IgD-negative memory B cell (primary cell): ENCODE data around the gene RBP7. TPM values are rescaled to one million over a fixed set of nuclear protein-coding genes. Genes with fewer than 3 reads are reported as not detected.

Experiments
- H3K27ac Mint-ChIP-seq, 3 donors: one replicate each; pipeline ENCODE4 v1.8.0; 2020 to 2022; ENCODE audit warnings: mild to moderate bottlenecking in 3 of 3, mixed read lengths in 3 of 3, moderate library complexity in 1 of 3
- H3K27me3 Mint-ChIP-seq: one replicate; pipeline ENCODE4 v1.8.0; 2021; ENCODE audit warnings: mixed read lengths
- H3K36me3 Mint-ChIP-seq: one replicate; pipeline ENCODE4 v1.8.0; 2020; ENCODE audit warnings: mild to moderate bottlenecking, mixed read lengths
- H3K4me1 Mint-ChIP-seq, 3 donors: one replicate each; pipeline ENCODE4 v1.8.0; 2020 to 2022; ENCODE audit warnings: mixed read lengths in 3 of 3, mild to moderate bottlenecking in 1 of 3
- H3K4me3 Mint-ChIP-seq, 4 donors: one replicate each; pipeline ENCODE4 v1.8.0; 2020 to 2022; ENCODE audit warnings: mild to moderate bottlenecking in 4 of 4, mixed read lengths in 4 of 4, moderate library complexity in 3 of 4
- H3K9me3 Mint-ChIP-seq, 3 donors: one replicate each; pipeline ENCODE4 v1.8.0; 2020 to 2021; ENCODE audit warnings: mixed read lengths in 3 of 3, mild to moderate bottlenecking in 1 of 3
- polyA plus RNA-seq: library from polyadenylated mRNA; unstranded; fragments of 300-500 nt; fragmentation: Illumina TruSeq; gene quantifications from one replicate; pipeline ENCODE4 v1.2.3, GENCODE V29; 2021

The RBP7 gene
- polyA plus RNA-seq, 1 donor from 2014 or later = 1.3 TPM

DNA sequence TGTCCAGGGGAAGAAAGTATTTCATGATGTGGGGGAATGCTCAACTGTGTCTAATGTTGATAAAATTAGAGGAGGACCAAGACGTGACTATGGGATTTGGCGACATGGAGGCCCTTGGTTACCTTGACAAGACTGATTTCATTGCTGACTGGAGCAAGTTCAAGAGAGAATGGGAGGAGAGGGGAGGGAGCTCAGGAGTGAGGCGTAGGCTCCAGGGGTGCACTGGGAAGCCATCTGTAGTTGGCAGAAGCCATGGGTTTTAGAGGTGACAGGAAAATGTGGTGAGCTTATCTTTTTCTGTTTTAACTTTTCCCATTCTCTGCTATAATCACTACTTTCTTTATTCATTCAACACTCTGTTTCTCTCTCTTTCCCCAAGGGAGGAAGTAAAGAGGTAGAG, 51.6 kb downstream of the RBP7 start:
- peaks cover 9 to 23% (median 18%) of the 10 kb centered on the region in 3 donors for H3K4me1 Mint-ChIP-seq
- H3K27me3 Mint-ChIP-seq = no peaks in the 10 kb centered on the region
- H3K4me3 Mint-ChIP-seq = no peak overlapping the region
- H3K9me3 Mint-ChIP-seq = no peaks in the 10 kb centered on the region
- no peak overlapping the region for H3K27ac Mint-ChIP-seq
- H3K36me3 Mint-ChIP-seq = peaks cover 4% of the 10 kb centered on the region

DNA sequence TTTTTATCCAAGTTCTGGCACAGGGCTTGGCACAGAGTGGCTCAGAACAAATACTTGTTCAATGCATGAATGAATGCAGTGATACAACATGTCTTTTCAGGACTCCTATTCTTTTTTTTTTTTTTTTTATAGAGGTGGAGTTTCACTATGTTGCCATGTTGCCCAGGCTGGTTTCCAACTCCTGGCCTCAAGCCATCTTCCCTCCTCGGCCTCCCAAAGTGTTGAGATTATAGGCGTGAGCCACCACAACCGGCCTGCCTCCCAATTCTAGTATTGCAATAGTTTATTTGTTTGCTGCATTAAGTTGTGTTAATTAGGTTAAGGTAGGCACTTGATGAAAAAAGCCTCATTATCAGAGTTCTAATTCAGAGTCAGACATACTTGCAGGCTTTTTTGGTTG, 53.6 kb downstream of the RBP7 start:
- no peak overlapping the region for H3K27ac Mint-ChIP-seq
- no peaks in the 10 kb centered on the region for H3K9me3 Mint-ChIP-seq
- H3K4me3 Mint-ChIP-seq = no peak overlapping the region
- H3K27me3 Mint-ChIP-seq = no peaks in the 10 kb centered on the region
- H3K4me1 Mint-ChIP-seq = peaks cover 10 to 24% (median 15%) of the 10 kb centered on the region in 3 donors
- no peaks in the 10 kb centered on the region for H3K36me3 Mint-ChIP-seq

DNA sequence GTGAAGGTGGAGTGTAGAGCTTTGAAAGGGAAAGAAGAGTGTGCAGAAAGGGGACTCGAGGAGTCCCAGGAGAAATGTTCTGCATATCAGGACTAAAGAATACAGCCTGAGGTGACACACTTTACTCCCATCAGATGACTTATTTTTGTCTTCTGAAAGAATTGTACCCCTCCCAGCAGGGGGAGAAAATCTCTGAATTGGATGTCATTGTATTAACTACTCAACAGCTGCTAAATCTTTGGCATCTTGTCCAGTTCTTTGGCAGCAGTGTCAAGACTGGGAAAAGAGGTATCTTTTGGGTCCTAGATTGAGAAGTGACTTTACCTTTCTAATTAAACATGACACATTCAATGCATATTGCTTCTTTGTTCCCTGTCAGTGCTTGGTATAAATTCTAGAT, 54.6 kb downstream of the RBP7 start:
- H3K4me3 Mint-ChIP-seq = no peak overlapping the region
- no peaks in the 10 kb centered on the region for H3K36me3 Mint-ChIP-seq
- no peaks in the 10 kb centered on the region for H3K9me3 Mint-ChIP-seq
- H3K27ac Mint-ChIP-seq = no peak overlapping the region
- no peaks in the 10 kb centered on the region for H3K27me3 Mint-ChIP-seq
- H3K4me1 Mint-ChIP-seq = peaks cover 8 to 24% (median 9%) of the 10 kb centered on the region in 3 donors

DNA sequence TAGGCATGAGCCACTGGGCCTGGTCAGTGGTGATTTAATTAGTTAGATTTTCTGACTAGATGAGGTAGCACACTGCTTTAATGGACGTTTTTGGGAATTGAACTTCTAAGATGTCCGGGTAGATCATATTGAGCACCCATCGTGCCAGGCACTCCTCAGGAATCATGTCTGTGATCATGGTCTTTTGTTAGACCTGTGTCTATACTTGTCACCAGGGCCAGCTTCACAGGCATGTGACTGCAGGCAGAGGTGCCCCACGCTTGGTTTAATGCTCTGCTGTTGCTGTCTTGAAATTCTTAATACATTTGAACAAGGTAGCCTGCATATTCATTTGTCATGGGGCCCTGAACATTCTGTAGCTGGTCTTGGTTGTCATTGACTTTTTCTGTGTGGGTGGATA, 55.3 kb downstream of the RBP7 start:
- Mint-ChIP-seq H3K36me3 (no peaks in the 10 kb centered on the region), H3K4me3 (no peak overlapping the region), H3K27me3 (no peaks in the 10 kb centered on the region), H3K27ac (no peak overlapping the region), H3K4me1 (peaks cover 5 to 18% (median 8%) of the 10 kb centered on the region in 3 donors), H3K9me3 (no peaks in the 10 kb centered on the region)

DNA sequence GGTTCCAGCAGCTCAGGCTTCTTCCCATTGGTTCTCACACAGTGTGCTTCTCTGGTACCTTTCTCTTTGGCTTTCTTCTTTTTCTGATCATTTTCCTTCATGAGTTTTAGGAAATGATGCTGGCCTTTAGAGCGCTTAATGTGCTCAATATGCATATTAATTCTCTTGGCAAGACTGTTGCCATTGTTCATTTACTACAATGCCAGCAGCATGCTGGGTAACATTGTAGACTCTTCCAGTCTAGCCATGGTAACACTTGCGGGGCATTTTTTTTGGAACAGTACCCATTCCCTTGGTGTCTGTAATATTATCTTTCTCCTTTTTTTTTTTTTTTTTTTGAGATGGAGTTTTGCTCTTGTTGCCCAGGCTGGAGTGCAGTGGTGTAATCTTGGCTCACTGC, 57.4 kb downstream of the RBP7 start:
- Mint-ChIP-seq H3K36me3 (peaks cover 2% of the 10 kb centered on the region), H3K4me1 (peaks cover 2 to 15% (median 12%) of the 10 kb centered on the region in 3 donors), H3K27ac (no peak overlapping the region), H3K9me3 (no peaks in the 10 kb centered on the region), H3K4me3 (no peak overlapping the region), H3K27me3 (no peaks in the 10 kb centered on the region)

DNA sequence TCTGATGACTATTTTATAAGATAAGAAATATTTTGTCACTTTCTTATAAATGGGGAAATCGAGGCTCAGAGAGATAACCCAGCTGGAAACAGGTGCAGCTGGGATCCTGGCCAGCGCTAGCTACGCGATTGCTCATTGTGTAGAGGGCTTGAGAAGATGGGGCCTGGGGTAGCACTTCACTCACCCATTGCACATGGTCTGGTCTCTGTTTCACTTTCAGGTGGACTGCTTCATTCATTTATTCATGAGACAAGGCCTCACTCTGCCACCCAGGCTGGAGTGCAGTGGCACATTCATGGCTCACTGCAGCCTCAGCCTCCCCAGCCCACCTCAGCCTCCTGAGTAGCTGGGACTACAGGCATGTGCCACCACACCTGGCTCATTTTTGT, 59.6 kb downstream of the RBP7 start:
- no peak overlapping the region for H3K27ac Mint-ChIP-seq
- H3K27me3 Mint-ChIP-seq = no peaks in the 10 kb centered on the region
- no peaks in the 10 kb centered on the region for H3K9me3 Mint-ChIP-seq
- peaks cover 2 to 16% (median 14%) of the 10 kb centered on the region in 3 donors for H3K4me1 Mint-ChIP-seq
- peaks cover 2% of the 10 kb centered on the region for H3K36me3 Mint-ChIP-seq
- H3K4me3 Mint-ChIP-seq = no peak overlapping the region

DNA sequence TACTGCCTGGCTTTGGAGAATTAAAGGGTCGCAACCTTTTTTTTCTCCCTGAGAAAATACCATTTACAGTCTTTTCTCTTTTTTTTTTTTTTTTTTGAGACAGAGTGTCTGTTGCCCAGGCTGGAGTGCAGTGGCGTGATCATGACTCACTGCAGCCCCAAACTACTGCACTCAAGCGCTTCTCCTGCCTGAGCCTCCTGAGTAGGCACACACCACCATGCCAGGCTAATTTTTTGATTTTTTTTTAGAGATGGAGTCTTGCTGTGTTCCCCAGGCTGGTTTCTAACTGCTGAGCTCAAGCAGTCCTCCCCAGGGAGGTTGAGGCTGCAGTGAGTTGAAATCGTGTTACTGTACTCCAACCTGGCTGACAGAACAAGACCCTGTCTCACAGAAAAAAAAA, 60.3 kb downstream of the RBP7 start:
- Mint-ChIP-seq H3K27me3 (no peaks in the 10 kb centered on the region), H3K27ac (no peak overlapping the region), H3K9me3 (no peaks in the 10 kb centered on the region)

DNA sequence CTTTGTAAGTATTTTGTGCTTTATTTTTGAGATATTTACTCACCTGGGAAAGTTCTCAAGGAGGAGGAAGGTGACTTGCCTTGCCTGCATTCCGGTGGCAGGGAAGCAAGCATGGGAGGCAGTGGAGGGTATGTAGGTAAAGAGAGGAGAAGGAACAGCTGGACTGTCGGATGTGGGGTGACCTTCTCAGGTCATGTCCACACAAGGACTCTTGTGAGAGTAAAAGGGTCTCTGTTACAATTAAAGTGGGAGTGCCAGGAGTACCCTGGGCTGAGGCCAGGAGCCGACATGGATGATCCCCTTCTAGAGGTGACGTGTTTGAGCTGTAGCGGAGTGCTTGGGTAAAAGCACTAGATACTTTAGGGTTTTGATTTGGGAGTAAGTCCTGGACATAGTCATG, 60.8 kb downstream of the RBP7 start:
- no peak overlapping the region for H3K4me3 Mint-ChIP-seq
- no peaks in the 10 kb centered on the region for H3K27me3 Mint-ChIP-seq
- no peak overlapping the region for H3K27ac Mint-ChIP-seq
- peaks cover 2% of the 10 kb centered on the region for H3K36me3 Mint-ChIP-seq
- H3K4me1 Mint-ChIP-seq = peaks cover 2 to 16% (median 12%) of the 10 kb centered on the region in 3 donors
- H3K9me3 Mint-ChIP-seq = no peaks in the 10 kb centered on the region

More for the DNA sequence above, 60.3 kb downstream of the RBP7 start:
- Mint-ChIP-seq H3K4me1 (peaks cover 2 to 16% (median 12%) of the 10 kb centered on the region in 3 donors), H3K36me3 (peaks cover 2% of the 10 kb centered on the region), H3K4me3 (no peak overlapping the region)

DNA sequence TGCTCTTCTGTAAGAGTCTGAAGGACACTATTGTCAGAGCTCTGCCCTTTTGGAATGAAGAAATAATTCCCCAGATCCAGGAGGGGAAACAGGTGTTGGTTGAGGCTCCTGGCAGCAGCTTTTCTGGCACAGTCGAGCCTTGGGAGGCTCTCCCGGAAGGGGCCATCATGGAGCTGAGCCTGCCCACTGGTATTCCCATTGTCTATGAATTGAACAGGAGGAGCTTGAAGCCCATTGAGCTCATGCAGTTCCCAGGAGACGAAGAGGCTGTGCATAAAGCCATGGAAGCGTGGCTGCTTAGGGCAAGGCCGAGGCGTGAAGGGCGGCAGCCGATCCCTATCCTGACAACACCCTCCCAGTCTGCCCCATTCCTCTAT, 62.3 kb downstream of the RBP7 start:
- Mint-ChIP-seq H3K27me3 (no peaks in the 10 kb centered on the region), H3K4me1 (peaks cover 4 to 19% (median 16%) of the 10 kb centered on the region in 3 donors), H3K36me3 (peaks cover 4% of the 10 kb centered on the region), H3K27ac (no peak overlapping the region), H3K9me3 (no peaks in the 10 kb centered on the region), H3K4me3 (no peak overlapping the region)

DNA sequence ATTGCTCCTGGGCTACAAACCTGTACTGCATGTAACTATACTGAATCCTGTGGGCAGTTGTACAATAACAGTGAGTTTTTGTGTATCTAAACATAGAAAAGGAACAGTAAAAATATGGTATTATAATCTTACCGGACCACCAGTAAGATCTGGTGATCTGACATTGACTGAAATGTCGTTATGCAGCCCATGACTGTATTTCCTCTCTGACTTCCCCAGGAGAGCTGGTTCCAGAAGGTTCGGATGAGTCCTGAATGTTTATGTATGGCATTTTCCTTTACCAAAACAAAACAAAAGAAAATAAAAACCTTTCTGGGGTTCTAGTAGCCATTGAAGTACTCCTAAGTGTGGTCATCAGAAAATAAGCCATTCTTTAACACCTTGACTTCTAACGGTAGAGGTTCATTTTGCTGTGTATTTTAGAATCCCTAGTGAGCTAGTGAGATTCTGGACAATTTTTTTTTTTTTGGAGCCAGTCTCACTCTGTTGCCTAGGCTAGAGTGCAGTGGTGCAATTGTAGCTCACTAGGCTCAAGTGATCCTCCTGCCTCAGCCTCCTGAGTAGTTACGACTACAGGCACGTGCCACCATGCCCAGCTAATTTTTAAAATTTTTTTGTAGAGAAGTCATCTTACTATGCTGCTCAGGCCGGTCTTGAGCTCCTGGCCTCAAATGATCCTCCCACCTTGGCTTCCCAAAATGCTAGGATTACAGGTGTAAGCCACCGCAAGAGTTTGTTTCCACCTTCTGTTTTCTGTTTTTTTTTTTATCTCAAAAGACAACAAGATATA, 63.5 kb downstream of the RBP7 start:
- Mint-ChIP-seq H3K27me3 (no peaks in the 10 kb centered on the region), H3K4me1 (peaks cover 3 to 22% (median 14%) of the 10 kb centered on the region in 3 donors), H3K36me3 (peaks cover 4% of the 10 kb centered on the region), H3K9me3 (no peaks in the 10 kb centered on the region), H3K27ac (no peak overlapping the region), H3K4me3 (no peak overlapping the region)

DNA sequence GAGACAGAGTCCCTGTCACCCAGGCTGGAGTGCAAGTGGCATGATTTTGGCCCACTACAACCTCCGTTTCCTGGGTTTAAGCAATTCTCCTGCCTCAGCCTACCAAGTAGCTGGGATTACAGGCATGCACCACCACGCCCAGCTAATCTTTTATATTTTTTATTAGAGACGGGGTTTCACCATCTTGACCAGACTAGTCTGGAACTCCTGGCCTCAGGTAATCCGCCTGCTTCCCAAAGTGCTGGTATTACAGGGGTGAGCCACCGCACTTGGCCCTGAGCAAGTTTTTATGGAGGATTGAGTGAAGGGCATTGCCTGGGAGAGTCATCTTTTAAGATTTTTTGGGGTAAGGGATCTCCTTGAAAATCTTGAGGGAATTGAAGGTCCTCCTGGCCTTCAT, 64.2 kb downstream of the RBP7 start:
- Mint-ChIP-seq H3K4me3 (no peak overlapping the region), H3K27ac (no peak overlapping the region), H3K36me3 (peaks cover 4% of the 10 kb centered on the region), H3K4me1 (peaks cover 6 to 22% (median 12%) of the 10 kb centered on the region in 3 donors), H3K27me3 (no peaks in the 10 kb centered on the region), H3K9me3 (no peaks in the 10 kb centered on the region)

DNA sequence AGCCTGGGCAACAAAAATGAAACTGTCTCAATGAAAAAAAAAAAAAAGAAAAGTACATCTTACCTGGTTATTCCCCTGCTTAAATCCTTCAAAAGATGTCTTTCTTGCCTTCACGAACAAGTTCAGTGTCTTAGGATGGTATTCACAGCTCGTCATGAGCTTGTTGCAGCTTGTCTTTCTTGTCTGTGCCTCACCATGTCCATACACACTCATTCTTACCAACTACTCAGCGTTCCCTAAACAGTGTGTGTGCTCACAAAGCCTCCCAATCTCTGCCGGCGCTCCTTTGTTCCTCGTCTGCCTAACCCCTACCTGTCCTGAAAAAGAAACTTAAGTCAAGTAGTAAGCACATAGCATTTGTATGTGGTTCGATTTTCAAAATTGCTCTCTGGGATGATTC, 66.8 kb downstream of the RBP7 start:
- H3K4me3 Mint-ChIP-seq = no peak overlapping the region
- H3K4me1 Mint-ChIP-seq = peaks cover 9 to 21% (median 9%) of the 10 kb centered on the region in 3 donors
- peaks cover 6% of the 10 kb centered on the region for H3K36me3 Mint-ChIP-seq
- peak overlapping the region in 1 of 3 donors; percentile 80 for H3K27ac Mint-ChIP-seq
- no peaks in the 10 kb centered on the region for H3K9me3 Mint-ChIP-seq
- H3K27me3 Mint-ChIP-seq = no peaks in the 10 kb centered on the region

DNA sequence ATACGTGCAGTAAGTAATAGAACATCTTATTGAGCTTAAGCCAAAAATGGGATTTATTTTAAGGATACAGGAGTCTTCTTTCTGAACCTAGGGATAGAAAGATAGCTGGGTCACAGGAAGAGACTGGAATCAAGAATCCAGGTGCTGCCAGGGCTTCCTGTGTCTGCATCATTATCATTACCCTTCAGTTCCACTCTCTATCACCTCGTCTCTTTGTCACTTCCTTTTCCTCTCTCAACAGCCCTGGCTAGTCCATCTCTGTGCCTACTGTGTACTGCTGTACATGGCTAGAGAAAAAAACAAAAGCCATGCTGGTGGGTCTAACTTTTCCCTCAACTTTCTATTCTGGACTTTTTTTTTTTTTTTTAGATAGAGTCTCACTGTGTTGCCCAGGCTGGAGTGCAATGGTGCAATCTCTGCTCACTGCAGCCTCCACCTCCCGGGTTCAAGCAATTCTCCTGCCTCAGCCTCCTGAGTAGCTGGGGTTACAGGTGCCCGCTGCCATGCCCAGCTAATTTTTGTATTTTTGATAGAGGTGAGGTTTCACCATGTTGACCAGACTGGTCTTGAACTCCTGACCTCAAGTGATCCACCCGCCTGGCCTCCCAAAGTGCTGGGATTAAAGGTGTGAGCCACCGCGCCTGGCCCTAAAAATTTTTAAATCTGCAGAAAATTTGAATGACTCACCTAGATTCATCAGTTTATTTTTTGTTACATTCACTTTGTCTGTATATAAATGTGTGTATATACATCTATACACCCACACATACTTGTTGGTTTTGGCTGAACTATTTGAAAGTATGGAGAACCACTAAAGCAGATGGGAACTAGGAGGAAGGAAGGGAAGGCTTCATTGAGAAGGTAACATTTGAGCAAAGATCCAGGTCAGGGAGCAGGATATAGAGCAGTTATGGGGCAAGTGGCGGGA, 67.7 kb downstream of the RBP7 start:
- Mint-ChIP-seq H3K27ac (peak overlapping the region in 1 of 3 donors; percentile 80), H3K27me3 (no peaks in the 10 kb centered on the region), H3K36me3 (peaks cover 8% of the 10 kb centered on the region), H3K9me3 (no peaks in the 10 kb centered on the region), H3K4me1 (peaks cover 9 to 26% (median 11%) of the 10 kb centered on the region in 3 donors), H3K4me3 (no peak overlapping the region)

DNA sequence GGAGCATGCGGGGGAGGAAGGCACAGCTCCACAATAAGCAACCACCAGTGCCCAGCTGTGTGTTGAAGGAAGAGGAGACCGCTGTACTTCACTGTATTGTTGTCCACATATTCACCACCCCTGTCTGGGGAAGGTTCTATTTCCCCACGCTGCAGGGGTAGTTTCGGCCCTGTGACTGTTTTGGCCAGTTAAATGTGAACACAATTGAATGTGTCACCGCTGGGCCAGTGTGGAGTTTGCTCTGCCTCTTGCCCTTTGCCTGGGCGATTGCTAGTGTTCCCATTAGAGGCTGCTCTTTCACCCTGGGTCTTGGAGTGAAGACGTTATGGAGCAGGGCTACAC, 68.3 kb downstream of the RBP7 start:
- no peaks in the 10 kb centered on the region for H3K9me3 Mint-ChIP-seq
- no peak overlapping the region for H3K4me3 Mint-ChIP-seq
- H3K27me3 Mint-ChIP-seq = no peaks in the 10 kb centered on the region
- H3K4me1 Mint-ChIP-seq = peaks cover 9 to 22% (median 11%) of the 10 kb centered on the region in 3 donors
- peaks cover 8% of the 10 kb centered on the region for H3K36me3 Mint-ChIP-seq
- H3K27ac Mint-ChIP-seq = no peak overlapping the region
